Activated B cell treated with CpG ODN at 0.5 μM for 24 hours (primary cell): Measurements from ENCODE around the gene TMEM114. TPM values are rescaled to one million over a fixed set of nuclear protein-coding genes. Genes with fewer than 3 reads are reported as not detected.

ENCODE experiments used
- ATAC-seq: fragments of 200-7000 bp; cut with Tn5 transposase; one replicate; pipeline ENCODE4 v1.10.0; 2021; ENCODE audit warnings: low read depth, mild to moderate bottlenecking, moderate library complexity
- CTCF ChIA-PET: fragments of 350-600 bp; sonication (Branson Sonifier 250); formaldehyde crosslinking; loops from one replicate; lab custom pipeline; 2021; ENCODE audit warnings: antibody characterized with exemption; lab: Charles Lee
- POLR2A ChIA-PET: fragments of 350-600 bp; sonication (Branson Sonifier 250); formaldehyde crosslinking; loops from one replicate; lab custom pipeline; 2021; ENCODE audit warnings: antibody characterized with exemption; lab: Charles Lee
- DNase-seq: peaks from one replicate; pipeline ENCODE4 v3.0.0; 2022
- H3K27ac Mint-ChIP-seq: one replicate; pipeline ENCODE4 v1.8.0; 2020; ENCODE audit warnings: mixed read lengths
- H3K27me3 Mint-ChIP-seq: one replicate; pipeline ENCODE4 v1.8.0; 2021; ENCODE audit warnings: mixed read lengths
- H3K36me3 Mint-ChIP-seq: one replicate; pipeline ENCODE4 v1.8.0; 2021; ENCODE audit warnings: low read depth, mixed read lengths
- H3K4me1 Mint-ChIP-seq: one replicate; pipeline ENCODE4 v1.8.0; 2021; ENCODE audit warnings: mixed read lengths
- H3K4me3 Mint-ChIP-seq: one replicate; pipeline ENCODE4 v1.8.0; 2020; ENCODE audit warnings: mild to moderate bottlenecking, mixed read lengths
- H3K9me3 Mint-ChIP-seq: one replicate; pipeline ENCODE4 v1.8.0; 2020; ENCODE audit warnings: mixed read lengths
- CTCF ChIP-seq: fragments of 200-600 bp; IDR thresholded peaks from one replicate; pipeline ENCODE4 v1.8.0; 2022; ENCODE audit warnings: antibody characterized with exemption, mild to moderate bottlenecking
- intact Hi-C: fragments of 100-400 bp; cut with micrococcal nuclease; formaldehyde crosslinking; loops from one replicate; pipeline ENCODE4 v1.15.1; 2024
- total RNA-seq: library from RNA; stranded (reverse); gene quantifications from 2 replicates; pipeline ENCODE4 v1.2.3, GENCODE V29; 2022

Gene TMEM114
- total RNA-seq, 1 donor from 2014 or later, result not detected

- Mint-ChIP-seq H3K9me3 (no peaks in the 10 kb centered on the region), H3K4me3 (no peak overlapping the region), H3K4me1 (no peaks in the 10 kb centered on the region), H3K27ac (no peak overlapping the region), H3K27me3 (peaks cover 26% of the 10 kb centered on the region), H3K36me3 (no peaks in the 10 kb centered on the region)
- intact Hi-C loops, result no loop called here
- DNase-seq, result no peak
- no peak for TF ChIP-seq CTCF
- ChIA-PET POLR2A (no interaction called here), CTCF (no interaction called here)
- no peak for ATAC-seq
These were observed 13.9 kb downstream of the TMEM114 start for GRCh38 chr16:8576141-8577004.

- Mint-ChIP-seq H3K4me3 (no peak overlapping the region), H3K36me3 (no peaks in the 10 kb centered on the region), H3K27ac (no peak overlapping the region), H3K27me3 (peaks cover 26% of the 10 kb centered on the region), H3K9me3 (no peaks in the 10 kb centered on the region), H3K4me1 (no peaks in the 10 kb centered on the region)
- ATAC-seq (no peak), DNase-seq (no peak)
- CTCF ChIA-PET, result interaction anchor here (1.3 kb wide), 1 partner anchor 216 kb away, joined by 3 read pairs; no protein-coding TSS in a partner anchor
- intact Hi-C loops, result no loop called here
- POLR2A ChIA-PET, result no interaction called here
- TF ChIP-seq CTCF, result no peak
These were observed 14.9 kb downstream of the TMEM114 start for GRCh38 chr16:8575399-8575798.

- no peaks in the 10 kb centered on the region for H3K9me3 Mint-ChIP-seq
- DNase-seq, result no peak
- no peak overlapping the region for H3K4me3 Mint-ChIP-seq
- no peaks in the 10 kb centered on the region for H3K36me3 Mint-ChIP-seq
- TF ChIP-seq CTCF, result no peak
- H3K27ac Mint-ChIP-seq, result no peak overlapping the region
- ATAC-seq, result no peak
- ChIA-PET CTCF (interaction anchor here (1.4 to 2.2 kb wide), 3 partner anchors 11 to 307 kb away, joined by 3 to 8 read pairs (median 5); no protein-coding TSS in a partner anchor), POLR2A (interaction anchor here (0.5 kb wide), 1 partner anchor 436 kb away, joined by 11 read pairs; no protein-coding TSS in a partner anchor)
- H3K4me1 Mint-ChIP-seq, result no peaks in the 10 kb centered on the region
- intact Hi-C loops, result no loop called here
- peaks cover 32% of the 10 kb centered on the region for H3K27me3 Mint-ChIP-seq
These were observed 17.2 kb downstream of the TMEM114 start for GRCh38 chr16:8572919-8573724.

- intact Hi-C loops, result no loop called here
- TF ChIP-seq CTCF, result no peak
- POLR2A ChIA-PET, result interaction anchor here (0.6 kb wide), 1 partner anchor 220 kb away, joined by 3 read pairs; no protein-coding TSS in a partner anchor
- H3K4me3 Mint-ChIP-seq, result no peak overlapping the region
- H3K27ac Mint-ChIP-seq, result no peak overlapping the region
- no peak for DNase-seq
- CTCF ChIA-PET, result interaction anchor here (0.8 to 2.2 kb wide), 4 partner anchors 11 to 562 kb away, joined by 3 to 8 read pairs (median 4); no protein-coding TSS in a partner anchor
- no peaks in the 10 kb centered on the region for H3K9me3 Mint-ChIP-seq
- no peak for ATAC-seq
- H3K27me3 Mint-ChIP-seq, result peaks cover 32% of the 10 kb centered on the region
- H3K4me1 Mint-ChIP-seq, result peaks cover 3% of the 10 kb centered on the region
- H3K36me3 Mint-ChIP-seq, result no peaks in the 10 kb centered on the region
These were observed 18.0 kb downstream of the TMEM114 start for GRCh38 chr16:8572063-8572918.
